GM12874 (cell line): ENCODE results near the gene DACH1.

Source experiments
- TF ChIP-seq, protein P1 (sequence below): IDR thresholded peaks from 2 replicates; pipeline ENCODE4 v1.5.1; 2011; ENCODE audit warnings: low read depth, mild to moderate bottlenecking, control low read depth, low read length, moderate library complexity; ENCODE audit not compliant: insufficient read depth

DACH1 gene

DNA sequence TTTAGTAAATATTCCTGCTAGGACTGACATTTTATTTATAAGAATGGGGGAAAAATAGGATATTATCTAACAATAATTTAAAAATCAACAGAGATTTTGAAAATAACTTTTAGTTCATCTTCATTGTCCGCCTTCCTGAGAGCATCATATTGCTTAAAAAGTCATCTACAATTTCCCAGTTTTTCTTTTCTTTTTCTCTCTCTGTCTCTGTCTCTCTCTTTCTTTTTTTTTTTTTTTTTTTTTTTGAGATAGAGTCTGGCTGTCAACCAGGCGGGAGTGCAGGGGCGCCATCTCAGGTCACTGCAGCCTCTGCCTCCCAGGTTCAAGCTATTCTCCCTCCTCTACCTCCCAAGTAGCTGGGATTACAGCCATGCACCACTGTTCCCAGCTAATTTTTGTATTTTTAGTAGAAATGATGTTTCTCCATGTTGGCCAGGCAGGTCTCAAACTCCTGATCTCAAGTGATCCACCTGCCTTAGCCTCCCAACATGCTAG is 276.3 kb downstream of the DACH1 start:
- TF ChIP-seq, protein P1, sequence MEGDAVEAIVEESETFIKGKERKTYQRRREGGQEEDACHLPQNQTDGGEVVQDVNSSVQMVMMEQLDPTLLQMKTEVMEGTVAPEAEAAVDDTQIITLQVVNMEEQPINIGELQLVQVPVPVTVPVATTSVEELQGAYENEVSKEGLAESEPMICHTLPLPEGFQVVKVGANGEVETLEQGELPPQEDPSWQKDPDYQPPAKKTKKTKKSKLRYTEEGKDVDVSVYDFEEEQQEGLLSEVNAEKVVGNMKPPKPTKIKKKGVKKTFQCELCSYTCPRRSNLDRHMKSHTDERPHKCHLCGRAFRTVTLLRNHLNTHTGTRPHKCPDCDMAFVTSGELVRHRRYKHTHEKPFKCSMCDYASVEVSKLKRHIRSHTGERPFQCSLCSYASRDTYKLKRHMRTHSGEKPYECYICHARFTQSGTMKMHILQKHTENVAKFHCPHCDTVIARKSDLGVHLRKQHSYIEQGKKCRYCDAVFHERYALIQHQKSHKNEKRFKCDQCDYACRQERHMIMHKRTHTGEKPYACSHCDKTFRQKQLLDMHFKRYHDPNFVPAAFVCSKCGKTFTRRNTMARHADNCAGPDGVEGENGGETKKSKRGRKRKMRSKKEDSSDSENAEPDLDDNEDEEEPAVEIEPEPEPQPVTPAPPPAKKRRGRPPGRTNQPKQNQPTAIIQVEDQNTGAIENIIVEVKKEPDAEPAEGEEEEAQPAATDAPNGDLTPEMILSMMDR = no peak

DNA sequence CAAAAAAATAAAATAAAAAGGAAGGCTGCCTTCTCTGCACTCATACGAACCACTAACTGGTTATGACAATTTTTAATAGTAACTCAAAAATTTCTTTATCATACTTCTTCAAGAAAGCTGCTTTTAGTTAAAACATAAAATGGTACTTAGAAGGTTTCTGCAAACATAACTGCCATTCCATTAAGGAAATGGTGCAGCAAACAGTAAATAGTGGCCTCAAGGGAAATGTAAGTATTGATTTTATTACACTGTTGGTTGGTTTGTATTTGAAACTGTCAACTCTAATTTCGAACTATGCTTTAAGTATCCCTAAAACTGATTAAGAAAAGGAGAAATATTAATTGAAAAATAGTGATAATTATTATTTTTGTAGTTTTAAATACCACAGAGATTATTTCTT is 278.0 kb downstream of the DACH1 start:
- TF ChIP-seq, protein P1 = no peak

DNA sequence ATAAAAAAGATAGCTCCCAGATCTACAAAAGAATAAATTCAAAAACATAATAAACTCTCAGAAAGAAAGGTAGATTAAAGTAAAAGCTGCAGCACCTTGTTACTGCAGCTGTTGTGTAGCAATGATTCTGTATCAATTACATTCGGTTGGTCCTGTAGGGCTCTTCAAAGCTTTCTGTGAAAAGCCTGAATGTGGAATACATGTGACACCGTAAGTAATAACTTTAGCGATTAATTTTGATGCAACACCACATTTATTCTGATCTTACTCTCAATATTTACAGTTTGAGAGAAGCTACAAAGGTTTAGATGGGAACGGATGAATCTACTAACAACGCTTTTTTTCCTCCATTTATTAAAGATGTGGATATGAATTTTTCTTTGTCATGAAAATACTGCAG is 279.2 kb downstream of the DACH1 start:
- TF ChIP-seq, protein P1 = no peak

DNA sequence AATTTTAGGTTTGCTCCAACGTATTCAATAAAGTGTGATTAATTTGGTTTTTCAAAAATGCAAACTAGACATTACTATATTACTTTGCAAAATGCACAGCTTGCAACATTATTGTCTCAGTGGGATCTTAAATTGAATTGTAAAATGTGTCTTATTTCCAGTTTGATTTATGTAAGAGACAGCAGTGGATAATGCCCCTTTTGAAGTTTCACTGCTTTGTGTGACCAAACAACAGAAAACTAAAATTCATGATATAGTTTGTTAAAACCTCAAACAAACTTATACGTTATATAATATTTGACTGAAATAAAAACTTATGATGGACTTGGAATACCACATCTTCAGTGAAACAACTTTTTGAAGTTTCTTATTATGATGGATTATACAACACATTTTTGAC is 279.8 kb downstream of the DACH1 start:
- TF ChIP-seq, protein P1 = no peak

DNA sequence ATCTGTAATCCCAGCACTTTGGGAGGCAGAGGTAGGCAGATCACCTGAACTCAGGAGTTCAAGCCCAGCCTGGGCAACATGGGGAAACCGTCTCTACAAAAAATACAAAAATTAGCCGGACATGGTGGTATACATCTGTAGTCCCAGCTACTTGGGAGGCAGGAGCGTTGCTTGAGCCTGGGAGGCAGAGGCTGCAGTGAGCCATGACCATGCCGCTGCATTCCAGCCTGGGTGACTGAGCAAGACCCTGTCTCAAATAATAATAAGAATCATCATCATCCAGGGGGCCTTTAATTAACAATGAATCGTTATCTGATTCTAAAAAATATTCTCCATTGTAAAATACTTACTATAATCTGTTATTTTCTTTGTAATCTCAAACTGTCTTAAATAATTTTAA is 283.4 kb downstream of the DACH1 start:
- TF ChIP-seq, protein P1 = no peak

- TF ChIP-seq, protein P1 = no peak
Observed at GRCh38 chr13:71580614-71581013, 286.4 kb downstream of the DACH1 start.

- TF ChIP-seq, protein P1 = no peak
Observed at GRCh38 chr13:71578048-71578447, 289.0 kb downstream of the DACH1 start.
